ENCODE results near the gene PARP6.

DNA sequence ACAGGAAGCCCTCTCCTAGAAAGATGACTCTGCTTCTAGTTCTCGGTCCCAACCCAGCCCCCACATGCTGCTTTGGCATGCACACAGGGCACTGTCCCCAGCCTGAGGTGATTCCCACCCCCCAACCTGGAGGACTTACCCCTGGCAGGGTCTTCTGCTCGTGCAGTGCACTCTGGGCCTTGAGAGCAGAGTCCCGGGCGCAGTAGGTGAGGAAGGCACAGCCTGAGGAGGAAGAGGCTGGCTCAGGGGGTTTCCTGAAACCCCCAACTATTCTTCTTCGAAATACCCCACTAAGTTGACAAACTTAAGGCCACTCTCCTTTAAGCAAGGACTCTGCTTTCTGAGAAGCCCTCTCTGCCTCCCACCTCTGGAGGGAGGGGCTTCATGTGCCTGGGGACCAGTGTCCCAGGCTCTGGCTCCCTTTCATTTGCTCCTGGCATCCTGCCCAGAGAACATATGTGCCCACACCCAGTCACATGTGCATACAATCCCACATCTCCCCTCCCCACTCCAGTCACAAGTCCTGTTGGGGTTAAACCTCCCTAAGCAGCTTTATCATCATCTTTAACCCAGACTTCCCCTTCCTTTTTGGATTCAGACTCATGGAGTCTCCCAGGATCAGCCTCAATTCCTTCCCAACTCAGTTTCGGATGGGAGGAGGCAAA lies 43.5 kb upstream of the PARP6 start:
- TF ChIP-seq, protein P1, sequence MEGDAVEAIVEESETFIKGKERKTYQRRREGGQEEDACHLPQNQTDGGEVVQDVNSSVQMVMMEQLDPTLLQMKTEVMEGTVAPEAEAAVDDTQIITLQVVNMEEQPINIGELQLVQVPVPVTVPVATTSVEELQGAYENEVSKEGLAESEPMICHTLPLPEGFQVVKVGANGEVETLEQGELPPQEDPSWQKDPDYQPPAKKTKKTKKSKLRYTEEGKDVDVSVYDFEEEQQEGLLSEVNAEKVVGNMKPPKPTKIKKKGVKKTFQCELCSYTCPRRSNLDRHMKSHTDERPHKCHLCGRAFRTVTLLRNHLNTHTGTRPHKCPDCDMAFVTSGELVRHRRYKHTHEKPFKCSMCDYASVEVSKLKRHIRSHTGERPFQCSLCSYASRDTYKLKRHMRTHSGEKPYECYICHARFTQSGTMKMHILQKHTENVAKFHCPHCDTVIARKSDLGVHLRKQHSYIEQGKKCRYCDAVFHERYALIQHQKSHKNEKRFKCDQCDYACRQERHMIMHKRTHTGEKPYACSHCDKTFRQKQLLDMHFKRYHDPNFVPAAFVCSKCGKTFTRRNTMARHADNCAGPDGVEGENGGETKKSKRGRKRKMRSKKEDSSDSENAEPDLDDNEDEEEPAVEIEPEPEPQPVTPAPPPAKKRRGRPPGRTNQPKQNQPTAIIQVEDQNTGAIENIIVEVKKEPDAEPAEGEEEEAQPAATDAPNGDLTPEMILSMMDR (conservative IDR thresholded peaks at IDR 0.05), result no peak
- no peak for TF ChIP-seq ZFX (IDR thresholded peaks at IDR 0.05)

Data from C4-2B (cell line).